GM21515 (cell line): ENCODE data around the gene TRIO.
"Not testable (repeated sequence)": the region's sequence is repeated elsewhere in the genome, so short reads cannot be mapped to it uniquely, and the experiment has no call there.

Source experiments
- ATAC-seq: cut with Tn5 transposase; IDR thresholded peaks from one replicate; pipeline ENCODE4 v1.9.1; 2021; ENCODE audit not compliant: unreplicated experiment

The TRIO gene

DNA sequence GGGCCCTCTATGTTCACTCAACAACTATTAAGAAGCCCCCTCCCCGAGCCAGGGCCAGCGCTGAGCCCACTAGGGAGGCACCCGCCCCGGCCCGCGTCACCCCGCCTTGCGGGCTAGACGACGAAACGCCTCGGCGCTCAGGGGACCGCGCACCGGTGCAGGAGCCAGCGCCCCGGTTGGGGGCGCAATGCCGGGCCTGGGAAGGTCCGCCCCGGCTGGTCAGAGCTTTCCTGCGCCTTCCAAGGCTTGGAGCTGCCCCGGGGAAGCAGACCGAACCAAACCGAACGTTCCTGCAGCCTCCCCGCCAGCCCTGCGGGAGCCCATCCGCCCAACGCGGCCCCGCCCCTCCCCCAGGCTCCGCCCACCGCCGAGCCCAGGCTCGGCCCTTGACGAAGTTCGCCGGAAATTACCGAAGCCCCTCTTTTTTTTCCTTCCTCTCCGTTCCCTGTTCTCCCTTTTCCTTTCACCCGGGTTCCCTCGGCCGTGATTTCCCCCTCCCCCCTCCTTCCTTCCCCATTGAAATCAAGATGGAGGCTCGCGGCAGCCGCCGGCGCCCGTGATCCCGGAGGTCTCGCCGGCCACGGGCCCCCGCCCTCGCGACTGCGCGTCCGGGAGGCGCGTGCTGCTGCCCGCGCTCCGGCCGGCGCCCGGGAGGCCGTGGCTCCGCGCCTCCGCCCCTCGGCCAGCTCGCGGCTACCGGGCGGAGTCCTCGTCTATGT, at the start of gene TRIO:
Gene TRIO (plus strand): TSS at position 516 of the 719 bp plus-strand sequence. CDS start 384 bp downstream, outside the sequence.
- ATAC-seq = peak; percentile 48

- not testable (repeated sequence) for ATAC-seq
Measured at GRCh38 chr5:14097380-14097779, 45.8 kb upstream of the TRIO start.

GRCh38 chr5:14097998-14098471, 45.1 kb upstream of the TRIO start:
- ATAC-seq = no peak

DNA sequence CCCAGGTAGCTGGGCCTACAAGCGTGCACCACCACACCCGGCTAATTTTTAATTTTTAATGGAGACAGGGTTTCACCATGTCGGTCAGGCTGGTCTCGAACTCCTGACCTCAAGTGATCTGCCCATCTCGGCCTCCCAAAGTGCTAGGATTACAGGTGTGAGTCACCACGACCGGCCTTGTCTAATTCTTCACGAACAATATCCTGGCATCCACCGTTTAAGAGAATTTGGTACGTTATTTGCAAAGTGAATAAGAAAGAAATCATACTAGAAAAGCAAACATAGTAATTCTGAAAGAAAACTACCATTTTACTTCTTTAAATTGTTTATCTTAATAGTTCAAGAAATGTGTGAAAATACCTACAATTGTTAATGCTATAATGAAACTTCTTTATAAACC, 42.9 kb upstream of the TRIO start:
- no peak for ATAC-seq

GRCh38 chr5:14101922-14102321, 41.2 kb upstream of the TRIO start:
- ATAC-seq = no peak

DNA sequence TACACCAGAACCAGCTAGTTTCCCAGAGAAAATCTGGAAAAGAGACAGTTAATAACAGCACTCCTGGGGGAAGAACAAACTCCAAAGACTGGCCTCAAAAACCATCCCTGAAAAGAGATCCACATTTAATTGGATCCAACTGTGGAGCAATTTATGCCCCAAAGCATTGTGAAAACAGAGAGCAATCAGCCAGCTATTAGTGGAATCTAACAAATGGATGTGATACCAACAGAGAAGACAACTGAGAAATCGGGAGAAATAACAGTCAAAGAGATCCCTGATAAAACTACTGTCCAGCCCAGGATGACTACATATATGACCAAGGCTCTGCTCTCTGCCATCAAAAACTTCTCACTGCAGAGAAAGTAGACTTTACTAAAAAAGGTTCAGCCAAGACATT, 40.5 kb upstream of the TRIO start:
- ATAC-seq = no peak

DNA sequence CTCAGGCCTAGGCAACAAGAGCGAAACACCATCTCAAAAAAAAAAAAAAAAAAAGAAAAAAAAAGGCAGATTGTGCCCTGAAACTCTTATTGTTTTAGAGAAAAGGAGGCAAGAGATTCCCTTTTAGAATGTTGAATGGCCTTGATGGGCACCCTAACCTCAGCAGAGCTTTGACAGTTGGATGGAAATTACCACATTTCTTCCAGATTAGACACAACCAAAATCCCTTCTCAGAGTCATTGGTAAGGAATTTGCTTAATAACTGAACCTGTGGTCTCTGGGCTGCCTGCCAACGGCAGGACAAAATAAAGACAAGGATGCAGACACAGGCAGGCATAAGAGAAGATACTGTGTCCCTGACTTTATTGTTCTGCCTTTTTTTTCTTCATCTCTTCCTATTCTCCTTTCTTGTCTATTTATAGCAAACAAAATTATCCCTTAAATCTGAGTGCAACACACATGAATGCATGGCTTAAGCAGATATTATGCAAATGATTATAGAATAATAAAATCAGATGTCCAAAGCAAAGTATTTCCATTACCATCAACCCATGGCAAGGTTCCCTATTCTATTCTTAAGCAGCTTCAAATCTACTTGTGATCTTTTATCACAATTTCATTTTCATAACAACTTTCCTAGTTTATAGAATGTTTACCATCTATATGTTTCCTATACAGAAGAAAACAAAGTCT, 37.3 kb upstream of the TRIO start:
- ATAC-seq = no peak

DNA sequence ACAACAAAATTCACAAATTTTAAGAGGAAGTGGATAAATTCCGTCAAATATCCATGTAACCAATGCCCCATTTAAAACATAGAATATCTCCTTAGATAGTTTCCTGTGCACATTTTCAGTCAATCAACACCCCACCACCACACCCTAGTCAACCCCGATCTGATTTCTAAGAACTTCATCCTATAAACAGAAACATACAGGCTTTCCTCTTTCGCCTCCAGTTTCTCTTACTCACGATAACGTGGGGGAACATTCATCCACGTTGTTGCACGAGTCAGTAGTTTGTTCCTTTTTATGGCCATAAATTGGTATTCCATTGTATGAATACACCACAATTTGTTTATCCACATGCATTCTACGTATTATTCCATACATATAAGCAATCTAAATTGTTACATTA, 35.6 kb upstream of the TRIO start:
- no peak for ATAC-seq

DNA sequence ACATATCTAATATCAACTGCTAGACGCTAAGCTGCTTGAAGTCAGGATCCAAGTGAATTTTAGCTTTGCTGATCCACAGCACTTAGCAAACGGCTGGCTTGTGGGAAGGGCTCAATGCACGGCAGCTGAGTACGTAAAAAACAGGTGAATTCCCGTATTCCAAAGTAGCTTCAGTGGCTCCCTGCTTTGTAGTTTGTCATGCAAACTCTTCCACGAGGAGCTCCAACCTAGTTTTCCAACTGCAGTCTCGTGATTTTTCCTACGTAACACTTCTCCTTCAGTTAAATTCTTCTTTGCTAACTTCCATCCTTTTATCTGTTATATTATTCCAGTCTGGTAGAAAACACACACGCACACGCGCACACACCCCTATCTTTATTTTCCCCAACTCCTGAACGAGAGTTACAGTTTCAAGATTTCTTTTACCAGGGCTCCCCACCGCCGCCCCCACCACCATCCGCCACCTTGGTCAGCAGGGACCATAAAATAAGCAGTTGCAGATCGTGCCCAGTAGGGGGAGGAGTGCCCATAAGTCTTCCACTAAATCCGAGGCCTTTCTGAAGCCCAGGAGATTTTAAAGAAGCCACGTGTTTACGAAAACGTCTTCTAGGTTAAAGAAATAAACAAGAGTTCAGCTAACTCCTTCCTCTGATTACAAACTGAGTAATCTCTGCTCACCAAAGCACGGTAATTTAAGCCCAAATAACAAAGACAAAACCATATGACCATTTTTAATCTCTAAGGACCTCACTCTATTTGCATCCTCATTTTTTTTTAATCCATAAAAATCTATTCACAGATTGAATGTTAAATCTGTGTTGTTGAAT, 34.8 kb upstream of the TRIO start:
- ATAC-seq = peak; percentile 80

DNA sequence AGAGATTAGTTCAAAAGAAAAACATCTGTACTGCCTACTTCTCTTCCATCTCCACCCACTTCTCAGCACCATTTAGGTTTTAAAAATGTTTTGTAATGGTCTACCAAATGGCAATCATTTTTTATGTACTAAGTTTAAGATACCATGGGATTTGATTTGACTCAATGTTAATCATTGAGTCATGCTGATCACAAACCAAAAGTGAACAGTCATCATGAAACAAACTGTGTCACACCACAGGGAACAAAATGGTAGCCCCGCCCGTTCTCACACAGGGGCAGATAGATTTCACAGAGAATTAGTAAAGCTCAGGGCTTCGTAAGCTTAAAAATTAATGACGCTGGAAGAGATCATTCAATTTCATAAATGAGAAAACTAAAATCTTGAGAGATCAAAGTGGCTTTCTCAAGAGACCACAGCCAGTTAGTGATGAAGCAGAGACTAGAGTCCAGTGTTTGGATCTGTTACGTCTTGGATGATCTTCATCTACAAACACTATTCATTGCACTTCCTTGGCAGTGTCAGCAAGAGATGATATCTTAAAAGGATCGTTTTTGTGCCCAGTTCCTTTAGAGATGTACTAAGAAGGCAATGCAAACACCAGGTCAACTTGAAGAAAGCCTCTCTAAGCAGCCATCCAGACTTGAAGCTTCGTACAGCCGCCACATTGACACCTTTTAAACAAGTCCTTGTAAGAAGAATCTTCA, 33.9 kb upstream of the TRIO start:
- peak; percentile 78 for ATAC-seq

GRCh38 chr5:14109771-14110170, 33.4 kb upstream of the TRIO start:
- no peak for ATAC-seq

GRCh38 chr5:14110196-14110595, 32.9 kb upstream of the TRIO start:
- no peak for ATAC-seq

- ATAC-seq = no peak
Measured at GRCh38 chr5:14110680-14111079, 32.5 kb upstream of the TRIO start.

GRCh38 chr5:14112998-14113652, 30.0 kb upstream of the TRIO start:
- ATAC-seq = no peak

GRCh38 chr5:14114615-14115251, 28.4 kb upstream of the TRIO start:
- no peak for ATAC-seq

DNA sequence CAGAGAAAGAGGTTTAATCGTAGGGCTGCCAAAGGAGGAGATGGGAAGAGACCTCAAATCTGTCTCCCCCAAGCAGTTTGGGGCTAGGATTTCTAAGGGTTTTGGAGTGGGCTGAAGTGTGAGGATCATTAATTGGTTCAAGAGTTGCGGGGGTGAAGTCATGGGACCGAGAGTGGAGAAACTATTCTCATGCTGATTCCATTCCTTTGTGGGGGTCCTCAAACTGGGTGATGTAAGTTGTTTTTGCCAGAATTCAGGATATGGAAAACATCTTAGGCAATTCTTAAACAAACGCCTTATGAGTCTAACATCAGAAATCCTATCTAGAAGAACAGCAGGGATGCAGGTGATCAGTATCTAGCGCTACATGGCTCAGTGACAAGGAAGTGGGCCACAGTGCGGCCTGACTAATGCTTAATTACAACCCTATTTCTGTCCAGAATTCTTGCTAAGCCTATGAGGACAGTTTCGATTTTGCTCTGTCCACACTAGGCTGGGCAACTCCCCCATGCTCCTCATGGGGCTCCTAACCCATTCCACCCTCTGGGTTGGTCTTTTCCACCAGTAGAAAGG, 27.7 kb upstream of the TRIO start:
- ATAC-seq = no peak

DNA sequence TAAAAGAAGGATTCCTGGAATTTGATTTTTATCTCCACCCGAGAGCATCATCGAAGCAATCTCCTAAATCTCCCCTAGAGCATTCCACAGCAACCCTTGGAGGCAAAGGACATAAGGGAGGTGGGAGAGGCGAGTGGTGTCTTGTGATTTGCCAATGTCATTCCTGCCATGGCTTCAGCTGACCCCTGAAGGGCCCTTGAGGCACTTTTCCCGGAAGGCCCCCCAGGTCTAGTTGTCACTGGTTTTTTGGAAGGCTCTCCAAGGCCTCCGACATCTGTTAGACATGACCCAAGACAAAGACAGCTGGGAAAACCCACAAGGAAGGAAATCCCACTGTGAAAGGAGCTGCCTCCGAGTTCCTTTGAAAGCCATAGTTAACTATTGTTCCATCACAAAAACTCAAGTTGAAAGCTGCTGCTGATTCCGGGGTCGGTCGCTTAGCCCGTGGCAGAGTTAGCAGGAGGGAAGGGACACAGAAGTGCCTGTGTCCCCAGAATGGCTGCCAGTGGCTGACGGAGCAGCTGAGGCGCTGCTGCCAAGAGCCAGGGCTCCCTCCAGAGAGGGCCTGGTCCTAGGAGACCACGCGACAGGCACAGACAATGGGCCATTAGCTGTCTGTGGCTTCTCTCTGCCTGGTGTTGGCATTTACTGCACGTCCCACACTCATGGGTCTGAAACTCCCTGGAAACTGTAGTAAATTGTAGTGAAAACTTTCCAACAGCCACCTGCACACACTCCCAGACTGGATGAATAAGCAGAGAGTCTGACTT, 24.4 kb upstream of the TRIO start:
- ATAC-seq = no peak

DNA sequence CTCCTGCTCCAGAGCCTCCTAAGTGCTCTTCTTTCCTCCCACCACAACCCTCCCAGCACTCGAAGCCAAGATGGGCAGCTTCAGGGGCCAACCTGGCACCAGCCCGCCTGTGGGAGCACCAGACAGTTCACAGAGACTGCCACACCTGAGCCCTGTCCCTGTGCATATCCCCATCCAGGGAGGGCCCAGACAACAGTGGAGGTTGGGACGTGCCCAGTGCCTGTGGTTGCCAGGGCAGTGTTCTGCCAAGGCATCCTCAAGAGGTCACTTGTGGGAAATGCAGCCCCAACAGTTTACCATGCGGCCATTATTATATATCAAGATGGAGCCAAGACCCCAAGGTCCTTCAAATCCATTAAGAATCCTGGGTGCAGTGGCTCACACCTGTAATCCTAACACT, 23.0 kb upstream of the TRIO start:
- no peak for ATAC-seq

- ATAC-seq = no peak
Measured at GRCh38 chr5:14121552-14121951, 21.6 kb upstream of the TRIO start.
